HCT116 (cell line): ENCODE measurements around the gene RAPGEF2. TPM values are rescaled to one million over a fixed set of nuclear protein-coding genes. Genes with fewer than 3 reads are reported as not detected.

Experiments
- ATAC-seq: fragments of 200-7000 bp; cut with Tn5 transposase; 2 replicates; pipeline ENCODE4 v1.9.1; 2020; ENCODE audit warnings: mild to moderate bottlenecking, moderate library complexity
- BruUV-seq: library from RNA; stranded (reverse); fragments of 400-500 nt; replicated peaks from 2 replicates; lab custom pipeline; 2021; lab: Mats Ljungman, UMichigan
- CTCF ChIA-PET: fragments of 300-600 bp; sonication (Branson Sonifier 250); formaldehyde crosslinking; loops from one replicate; lab custom pipeline; 2021; ENCODE audit warnings: antibody characterized with exemption; lab: Charles Lee
- POLR2A ChIA-PET: fragments of 300-600, 350-600 bp; sonication (Branson Sonifier 250); formaldehyde crosslinking; loops from one replicate; lab custom pipeline; 2021; ENCODE audit warnings: antibody characterized with exemption; lab: Charles Lee
- RAD21 ChIA-PET, 2 experiments: fragments of 300-600 bp; sonication (Branson Sonifier 250); formaldehyde crosslinking; loops; one replicate each; lab custom pipeline; 2023; ENCODE audit warnings: low total read pairs in 2 of 2; ENCODE audit not compliant: uncharacterized antibody in 2 of 2, unreplicated experiment in 2 of 2, low non-redundant PET in 1 of 2; lab: Charles Lee
- DNase-seq: peaks from one replicate; pipeline ENCODE4 v3.0.0-alpha.2; 2010; ENCODE audit warnings: low read depth, low spot score
- H2AFZ ChIP-seq: fragments of 200-600 bp; shearing (Covaris generic), sonication (generic); 2 replicates; pipeline ENCODE4 v1.6.1; 2017; ENCODE audit warnings: low read depth, mixed run types, mixed read lengths, antibody characterized with exemption, low read length; ENCODE audit not compliant: poor library complexity, severe bottlenecking
- H3K27ac ChIP-seq: 2 replicates; pipeline ENCODE4 v1.5.1; 2012; ENCODE audit warnings: low read depth, low read length
- H3K27me3 ChIP-seq: fragments of 200-600 bp; sonication (generic); 2 replicates; pipeline ENCODE4 v1.6.1; 2016; ENCODE audit warnings: mixed run types, low read length, mixed read lengths; ENCODE audit not compliant: insufficient read depth
- H3K36me3 ChIP-seq, 2 experiments: fragments of 200-500 bp in 1 of 2; fragments of 200-600 bp in 1 of 2; sonication (Bioruptor generic) in 1 of 2; sonication (generic) in 1 of 2; 2 replicates each; pipeline versions ENCODE4 v1.5.1 to v1.6.1; 2014 to 2016; ENCODE audit warnings: low read length in 2 of 2, inconsistent platforms in 1 of 2, mixed read lengths in 1 of 2, mixed run types in 1 of 2; ENCODE audit not compliant: insufficient read depth in 2 of 2, control insufficient read depth in 1 of 2
- H3K4me1 ChIP-seq, 2 experiments: fragments of 200-600 bp in 1 of 2; sonication (generic) in 1 of 2; 2 replicates each; pipeline versions ENCODE4 v1.5.1 to v1.6.1; 2012 to 2017; ENCODE audit warnings: low read length in 2 of 2, inconsistent platforms in 1 of 2, mild to moderate bottlenecking in 1 of 2, mixed read lengths in 1 of 2, mixed run types in 1 of 2, moderate library complexity in 1 of 2; ENCODE audit not compliant: insufficient read depth in 2 of 2, control insufficient read depth in 1 of 2
- H3K4me2 ChIP-seq: fragments of 200-600 bp; sonication (generic); 2 replicates; pipeline ENCODE4 v1.6.1; 2017; ENCODE audit warnings: mixed run types, low read length, mixed read lengths
- H3K4me3 ChIP-seq, 2 experiments: fragments of 200-600 bp in 1 of 2; sonication (generic) in 1 of 2; replicated peaks in 1 of 2; 2 replicates each; pipeline ENCODE4 v1.5.1; 2011 to 2016; ENCODE audit warnings: low read length in 2 of 2, control low read depth in 1 of 2, low read depth in 1 of 2, mild to moderate bottlenecking in 1 of 2, mixed read lengths in 1 of 2, mixed run types in 1 of 2
- H3K79me2 ChIP-seq: fragments of 200-600 bp; sonication (generic); 2 replicates; pipeline ENCODE4 v1.6.1; 2017; ENCODE audit warnings: mild to moderate bottlenecking, mixed run types, low read length, moderate library complexity, mixed read lengths; ENCODE audit not compliant: insufficient read depth
- H3K9ac ChIP-seq: fragments of 200-600 bp; sonication (generic); 2 replicates; pipeline ENCODE4 v1.6.1; 2016; ENCODE audit warnings: low read length, mixed read lengths
- H3K9me2 ChIP-seq: fragments of 200-600 bp; sonication (generic), shearing (Covaris generic); 2 replicates; pipeline ENCODE4 v1.6.1; 2017; ENCODE audit warnings: mixed run types, mild to moderate bottlenecking, moderate library complexity; ENCODE audit not compliant: insufficient read depth
- H3K9me3 ChIP-seq, 2 experiments: fragments of 200-500 bp in 1 of 2; fragments of 200-600 bp in 1 of 2; sonication (Bioruptor generic) in 1 of 2; sonication (generic) in 1 of 2; 2 replicates each; pipeline ENCODE4 v1.6.1; 2014 to 2017; ENCODE audit warnings: low read length in 2 of 2, mixed read lengths in 2 of 2, inconsistent platforms in 1 of 2, low read depth in 1 of 2, mild to moderate bottlenecking in 1 of 2, mixed run types in 1 of 2, moderate library complexity in 1 of 2; ENCODE audit not compliant: control insufficient read depth in 1 of 2, insufficient read depth in 1 of 2
- H4K20me1 ChIP-seq: fragments of 200-600 bp; sonication (generic), shearing (Covaris generic); 2 replicates; pipeline ENCODE4 v1.6.1; 2017; ENCODE audit warnings: mixed run types, mild to moderate bottlenecking, moderate library complexity; ENCODE audit not compliant: insufficient read depth
- ATF3 ChIP-seq: IDR thresholded peaks from 2 replicates; pipeline ENCODE4 v1.6.1; 2012
- CTCF ChIP-seq, 3 experiments: fragments of 200-600 bp in 1 of 3; sonication (generic) in 1 of 3; IDR thresholded peaks in 2 of 3; conservative IDR thresholded peaks in 1 of 3; 2 replicates each; pipeline ENCODE4 v1.5.1; 2012 to 2017; ENCODE audit warnings: low read depth in 2 of 3, low read length in 2 of 3, antibody characterized with exemption in 1 of 3, borderline replicate concordance in 1 of 3, control low read depth in 1 of 3, mild to moderate bottlenecking in 1 of 3, mixed read lengths in 1 of 3, mixed run types in 1 of 3, moderate library complexity in 1 of 3; ENCODE audit not compliant: insufficient read depth in 1 of 3
- ELF1 ChIP-seq: IDR thresholded peaks from 2 replicates; pipeline ENCODE4 v1.6.1; 2012; ENCODE audit warnings: low read depth, borderline replicate concordance
- EZH2 ChIP-seq: fragments of 200-600 bp; sonication (generic); IDR thresholded peaks from 2 replicates; pipeline ENCODE4 v1.6.1; 2017; ENCODE audit warnings: antibody characterized with exemption, mixed run types
- EZH2phosphoT487 ChIP-seq: fragments of 200-600 bp; IDR thresholded peaks from 2 replicates; pipeline ENCODE4 v1.6.1; 2018; ENCODE audit warnings: antibody characterized with exemption, borderline replicate concordance
- FOSL1 ChIP-seq: IDR thresholded peaks from 2 replicates; pipeline ENCODE4 v1.6.1; 2012; ENCODE audit warnings: low read depth
- JUND ChIP-seq: IDR thresholded peaks from 2 replicates; pipeline ENCODE4 v1.6.1; 2012
- MAX ChIP-seq: IDR thresholded peaks from 2 replicates; pipeline ENCODE4 v1.6.1; 2012
- POLR2A ChIP-seq: IDR thresholded peaks from 2 replicates; pipeline ENCODE4 v1.7.0; 2011; ENCODE audit warnings: borderline replicate concordance; ENCODE audit not compliant: insufficient read depth, insufficient read length; ENCODE audit errors: extremely low read depth
- RAD21 ChIP-seq: IDR thresholded peaks from 2 replicates; pipeline ENCODE4 v1.6.1; 2012; ENCODE audit warnings: low read depth, mild to moderate bottlenecking
- REST ChIP-seq: IDR thresholded peaks from 2 replicates; pipeline ENCODE4 v1.6.1; 2012; ENCODE audit warnings: low read depth
- SIN3A ChIP-seq: IDR thresholded peaks from 2 replicates; pipeline ENCODE4 v1.6.1; 2012; ENCODE audit warnings: low read depth
- SP1 ChIP-seq: IDR thresholded peaks from 2 replicates; pipeline ENCODE4 v1.6.1; 2012; ENCODE audit warnings: low read depth
- YY1 ChIP-seq: IDR thresholded peaks from 2 replicates; pipeline ENCODE4 v1.6.1; 2011; ENCODE audit warnings: low read length, low read depth, moderate library complexity, mild to moderate bottlenecking; ENCODE audit not compliant: insufficient replicate concordance; ENCODE audit errors: extremely low read depth
- ZBTB33 ChIP-seq: IDR thresholded peaks from 2 replicates; pipeline ENCODE4 v1.6.1; 2011; ENCODE audit warnings: mild to moderate bottlenecking, low read length, moderate library complexity; ENCODE audit not compliant: insufficient replicate concordance; ENCODE audit errors: extremely low read depth
- ZFX ChIP-seq: fragments of 450-650 bp; IDR thresholded peaks from 2 replicates; pipeline ENCODE4 v1.6.1; 2017
- ZNF274 ChIP-seq: fragments of 200-500 bp; sonication (Bioruptor generic); IDR thresholded peaks from 2 replicates; pipeline ENCODE4 v1.6.1; 2014; ENCODE audit warnings: mild to moderate bottlenecking, low read depth, low read length, inconsistent platforms
- intact Hi-C: fragments of 100-400 bp; cut with micrococcal nuclease; formaldehyde crosslinking; loops from 2 replicates; pipeline ENCODE4 v1.10.0; 2022
- total RNA-seq: library from RNA; stranded (reverse); gene quantifications from one replicate; pipeline ENCODE4 v1.2.1, GENCODE V29; 2021; ENCODE audit not compliant: unreplicated experiment

The RAPGEF2 gene
- total RNA-seq, 1 experiment from 2014 or later: 21.2 TPM

- DNase-seq (no peak), ATAC-seq (no peak)
- no TSS peak for BruUV-seq
- H3K9ac ChIP-seq: no peak overlapping the region
- ChIA-PET CTCF (no interaction called here), POLR2A (no interaction called here), RAD21 (no interaction called here)
- no peaks in the 10 kb centered on the region for H4K20me1 ChIP-seq
- no peaks in the 10 kb centered on the region for H3K27me3 ChIP-seq
- peaks cover 5 to 7% of the 10 kb centered on the region in 2 experiments; a peak in 3 of 4 replicates for H3K4me1 ChIP-seq
- H3K79me2 ChIP-seq: no peaks in the 10 kb centered on the region
- H3K36me3 ChIP-seq: no peaks in the 10 kb centered on the region
- no peaks in the 10 kb centered on the region for H3K9me2 ChIP-seq
- H3K27ac ChIP-seq: no peak overlapping the region
- intact Hi-C loops: no loop called here
- no peak overlapping the region for H3K4me3 ChIP-seq
- no peaks in the 10 kb centered on the region for H3K9me3 ChIP-seq
- no peak overlapping the region for H3K4me2 ChIP-seq
- TF ChIP-seq MAX (no peak), POLR2A (no peak), CTCF (IDR thresholded peaks at IDR 0.05 in 2 of 3, conservative IDR thresholded peaks at IDR 0.05 in 1 of 3; ENCODE audit: borderline replicate concordance in 1 of 3, insufficient read depth in 1 of 3, low read depth in 2 of 3, low read length in 2 of 3) (no peak), ZNF274 (no peak), REST (no peak), YY1 (no peak), ELF1 (no peak), FOSL1 (no peak), ATF3 (no peak), EZH2 (no peak), RAD21 (no peak), ZBTB33 (no peak), SIN3A (no peak), ZFX (no peak), JUND (no peak), SP1 (no peak), EZH2phosphoT487 (no peak)
- no peak overlapping the region for H2AFZ ChIP-seq
Measured at GRCh38 chr4:159268607-159269006, 165.7 kb downstream of the RAPGEF2 start.
